Liver (tissue), 3 donors: ENCODE data around the gene PIEZO2.

ENCODE experiments used
- EGR1 ChIP-seq, 2 donors: IDR thresholded peaks; 2 replicates each; pipeline ENCODE4 v1.6.1; 2016 to 2018; ENCODE audit warnings: antibody characterized with exemption in 2 of 2, low read depth in 2 of 2
- FOXA1 ChIP-seq: IDR thresholded peaks from 2 replicates; pipeline ENCODE4 v1.6.1; 2016; ENCODE audit warnings: antibody characterized with exemption
- GABPA ChIP-seq, 2 donors: IDR thresholded peaks in 1 of 2; conservative IDR thresholded peaks in 1 of 2; 2 replicates each; pipeline ENCODE4 v1.6.1; 2016; ENCODE audit warnings: antibody characterized with exemption in 2 of 2, mild to moderate bottlenecking in 1 of 2, moderate library complexity in 1 of 2
- NR2F2 ChIP-seq: IDR thresholded peaks from 2 replicates; pipeline ENCODE4 v1.6.1; 2016; ENCODE audit warnings: antibody characterized with exemption
- RAD21 ChIP-seq, 2 donors: IDR thresholded peaks; 2 replicates each; pipeline ENCODE4 v1.6.1; 2016; ENCODE audit warnings: antibody characterized with exemption in 2 of 2, mild to moderate bottlenecking in 2 of 2
- RXRA ChIP-seq, 2 donors: IDR thresholded peaks; 2 replicates each; pipeline ENCODE4 v1.6.1; 2017 to 2018; ENCODE audit warnings: antibody characterized with exemption in 2 of 2, mild to moderate bottlenecking in 1 of 2
- SP1 ChIP-seq: IDR thresholded peaks from 2 replicates; pipeline ENCODE4 v1.6.1; 2018; ENCODE audit warnings: antibody characterized with exemption, mild to moderate bottlenecking
- TAF1 ChIP-seq: conservative IDR thresholded peaks from 2 replicates; pipeline ENCODE4 v1.6.1; 2016; ENCODE audit warnings: antibody characterized with exemption, mild to moderate bottlenecking
- YY1 ChIP-seq: IDR thresholded peaks from 2 replicates; pipeline ENCODE4 v1.6.1; 2016; ENCODE audit warnings: antibody characterized with exemption, mild to moderate bottlenecking
- TF ChIP-seq, protein P1 (sequence below): fragments of 150-350 bp; IDR thresholded peaks from 2 replicates; pipeline ENCODE4 v1.5.1; 2017; ENCODE audit warnings: improper control_type of control experiment, low read depth, low read length; ENCODE audit not compliant: missing input control
- TF ChIP-seq, protein P2 (sequence below): IDR thresholded peaks from 2 replicates; pipeline ENCODE4 v1.6.1; 2016; ENCODE audit warnings: antibody characterized with exemption, mild to moderate bottlenecking
- TF ChIP-seq, protein P3 (sequence below): IDR thresholded peaks from 2 replicates; pipeline ENCODE4 v1.6.1; 2016; ENCODE audit warnings: antibody characterized with exemption
- TF ChIP-seq, protein P4 (sequence below): IDR thresholded peaks from 2 replicates; pipeline ENCODE4 v1.6.1; 2016; ENCODE audit warnings: antibody characterized with exemption
- TF ChIP-seq, protein P5 (sequence below): IDR thresholded peaks from 2 replicates; pipeline ENCODE4 v1.6.1; 2016; ENCODE audit warnings: antibody characterized with exemption
- donor health status: healthy.
- donor health status: healthy.

DNA sequence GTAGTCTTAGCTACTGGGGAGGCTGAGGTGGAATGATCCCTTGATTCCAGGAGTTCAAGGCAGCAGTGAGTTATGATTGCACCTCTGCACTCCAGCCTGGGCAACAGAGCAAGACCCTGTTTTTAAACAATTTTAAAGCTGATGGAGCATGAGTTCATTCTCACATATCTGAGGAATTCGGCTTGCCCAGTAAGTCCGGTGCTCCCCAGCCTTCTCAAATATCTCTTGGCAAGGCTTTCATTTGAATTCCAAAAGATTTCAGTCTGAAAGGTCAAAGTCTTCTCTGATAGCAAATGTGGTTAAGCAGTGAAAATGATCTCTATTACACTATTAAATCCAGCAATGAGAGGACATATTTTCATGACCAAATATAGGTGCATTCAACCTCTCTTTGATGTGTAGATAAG lies 27.9 kb downstream of the PIEZO2 start:
- TF ChIP-seq, protein P1, sequence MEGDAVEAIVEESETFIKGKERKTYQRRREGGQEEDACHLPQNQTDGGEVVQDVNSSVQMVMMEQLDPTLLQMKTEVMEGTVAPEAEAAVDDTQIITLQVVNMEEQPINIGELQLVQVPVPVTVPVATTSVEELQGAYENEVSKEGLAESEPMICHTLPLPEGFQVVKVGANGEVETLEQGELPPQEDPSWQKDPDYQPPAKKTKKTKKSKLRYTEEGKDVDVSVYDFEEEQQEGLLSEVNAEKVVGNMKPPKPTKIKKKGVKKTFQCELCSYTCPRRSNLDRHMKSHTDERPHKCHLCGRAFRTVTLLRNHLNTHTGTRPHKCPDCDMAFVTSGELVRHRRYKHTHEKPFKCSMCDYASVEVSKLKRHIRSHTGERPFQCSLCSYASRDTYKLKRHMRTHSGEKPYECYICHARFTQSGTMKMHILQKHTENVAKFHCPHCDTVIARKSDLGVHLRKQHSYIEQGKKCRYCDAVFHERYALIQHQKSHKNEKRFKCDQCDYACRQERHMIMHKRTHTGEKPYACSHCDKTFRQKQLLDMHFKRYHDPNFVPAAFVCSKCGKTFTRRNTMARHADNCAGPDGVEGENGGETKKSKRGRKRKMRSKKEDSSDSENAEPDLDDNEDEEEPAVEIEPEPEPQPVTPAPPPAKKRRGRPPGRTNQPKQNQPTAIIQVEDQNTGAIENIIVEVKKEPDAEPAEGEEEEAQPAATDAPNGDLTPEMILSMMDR, result no peak
- TF ChIP-seq, protein P2, sequence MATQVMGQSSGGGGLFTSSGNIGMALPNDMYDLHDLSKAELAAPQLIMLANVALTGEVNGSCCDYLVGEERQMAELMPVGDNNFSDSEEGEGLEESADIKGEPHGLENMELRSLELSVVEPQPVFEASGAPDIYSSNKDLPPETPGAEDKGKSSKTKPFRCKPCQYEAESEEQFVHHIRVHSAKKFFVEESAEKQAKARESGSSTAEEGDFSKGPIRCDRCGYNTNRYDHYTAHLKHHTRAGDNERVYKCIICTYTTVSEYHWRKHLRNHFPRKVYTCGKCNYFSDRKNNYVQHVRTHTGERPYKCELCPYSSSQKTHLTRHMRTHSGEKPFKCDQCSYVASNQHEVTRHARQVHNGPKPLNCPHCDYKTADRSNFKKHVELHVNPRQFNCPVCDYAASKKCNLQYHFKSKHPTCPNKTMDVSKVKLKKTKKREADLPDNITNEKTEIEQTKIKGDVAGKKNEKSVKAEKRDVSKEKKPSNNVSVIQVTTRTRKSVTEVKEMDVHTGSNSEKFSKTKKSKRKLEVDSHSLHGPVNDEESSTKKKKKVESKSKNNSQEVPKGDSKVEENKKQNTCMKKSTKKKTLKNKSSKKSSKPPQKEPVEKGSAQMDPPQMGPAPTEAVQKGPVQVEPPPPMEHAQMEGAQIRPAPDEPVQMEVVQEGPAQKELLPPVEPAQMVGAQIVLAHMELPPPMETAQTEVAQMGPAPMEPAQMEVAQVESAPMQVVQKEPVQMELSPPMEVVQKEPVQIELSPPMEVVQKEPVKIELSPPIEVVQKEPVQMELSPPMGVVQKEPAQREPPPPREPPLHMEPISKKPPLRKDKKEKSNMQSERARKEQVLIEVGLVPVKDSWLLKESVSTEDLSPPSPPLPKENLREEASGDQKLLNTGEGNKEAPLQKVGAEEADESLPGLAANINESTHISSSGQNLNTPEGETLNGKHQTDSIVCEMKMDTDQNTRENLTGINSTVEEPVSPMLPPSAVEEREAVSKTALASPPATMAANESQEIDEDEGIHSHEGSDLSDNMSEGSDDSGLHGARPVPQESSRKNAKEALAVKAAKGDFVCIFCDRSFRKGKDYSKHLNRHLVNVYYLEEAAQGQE, result peak; percentile 36
- TF ChIP-seq GABPA (IDR thresholded peaks at IDR 0.05 in 1 of 2, conservative IDR thresholded peaks at IDR 0.05 in 1 of 2) (no peak), YY1 (peak; percentile 71), SP1 (peak; percentile 94), RAD21 (IDR thresholded peaks at IDR 0.05) (peak; percentile 5 to 9), TAF1 (peak; percentile 25), EGR1 (IDR thresholded peaks at IDR 0.05; ENCODE audit: low read depth in 2 of 2) (no peak), RXRA (IDR thresholded peaks at IDR 0.05) (peak; percentile 42 to 69), NR2F2 (no peak), FOXA1 (no peak)
- TF ChIP-seq, protein P3, sequence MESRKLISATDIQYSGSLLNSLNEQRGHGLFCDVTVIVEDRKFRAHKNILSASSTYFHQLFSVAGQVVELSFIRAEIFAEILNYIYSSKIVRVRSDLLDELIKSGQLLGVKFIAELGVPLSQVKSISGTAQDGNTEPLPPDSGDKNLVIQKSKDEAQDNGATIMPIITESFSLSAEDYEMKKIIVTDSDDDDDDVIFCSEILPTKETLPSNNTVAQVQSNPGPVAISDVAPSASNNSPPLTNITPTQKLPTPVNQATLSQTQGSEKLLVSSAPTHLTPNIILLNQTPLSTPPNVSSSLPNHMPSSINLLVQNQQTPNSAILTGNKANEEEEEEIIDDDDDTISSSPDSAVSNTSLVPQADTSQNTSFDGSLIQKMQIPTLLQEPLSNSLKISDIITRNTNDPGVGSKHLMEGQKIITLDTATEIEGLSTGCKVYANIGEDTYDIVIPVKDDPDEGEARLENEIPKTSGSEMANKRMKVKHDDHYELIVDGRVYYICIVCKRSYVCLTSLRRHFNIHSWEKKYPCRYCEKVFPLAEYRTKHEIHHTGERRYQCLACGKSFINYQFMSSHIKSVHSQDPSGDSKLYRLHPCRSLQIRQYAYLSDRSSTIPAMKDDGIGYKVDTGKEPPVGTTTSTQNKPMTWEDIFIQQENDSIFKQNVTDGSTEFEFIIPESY, result peak; percentile 41
- TF ChIP-seq, protein P4, sequence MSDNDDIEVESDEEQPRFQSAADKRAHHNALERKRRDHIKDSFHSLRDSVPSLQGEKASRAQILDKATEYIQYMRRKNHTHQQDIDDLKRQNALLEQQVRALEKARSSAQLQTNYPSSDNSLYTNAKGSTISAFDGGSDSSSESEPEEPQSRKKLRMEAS, result no peak
- TF ChIP-seq, protein P5, sequence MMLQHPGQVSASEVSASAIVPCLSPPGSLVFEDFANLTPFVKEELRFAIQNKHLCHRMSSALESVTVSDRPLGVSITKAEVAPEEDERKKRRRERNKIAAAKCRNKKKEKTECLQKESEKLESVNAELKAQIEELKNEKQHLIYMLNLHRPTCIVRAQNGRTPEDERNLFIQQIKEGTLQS, result no peak
